Hepatocyte (in vitro differentiated cells): ENCODE results near the gene LRIT1. TPM values are rescaled to one million over a fixed set of nuclear protein-coding genes. Genes with fewer than 3 reads are reported as not detected.

Experiments
- DNase-seq: peaks from one replicate; pipeline ENCODE4 v3.0.0-alpha.2; 2016; ENCODE audit warnings: low spot score
- H2AFZ ChIP-seq: fragments of 200-600 bp; sonication (generic); 2 replicates; pipeline ENCODE4 v1.6.0; 2016; ENCODE audit warnings: antibody characterized with exemption, mild to moderate bottlenecking
- H3K27ac ChIP-seq: fragments of 200-600 bp; sonication (generic); 2 replicates; pipeline ENCODE4 v1.5.1; 2016; ENCODE audit warnings: mild to moderate bottlenecking
- H3K27me3 ChIP-seq: fragments of 200-600 bp; sonication (generic); 2 replicates; pipeline ENCODE4 v1.6.1; 2016
- H3K36me3 ChIP-seq: fragments of 200-600 bp; sonication (generic); replicated peaks from 2 replicates; pipeline ENCODE4 v1.5.1; 2016; ENCODE audit warnings: low read depth; ENCODE audit not compliant: insufficient read depth
- H3K4me1 ChIP-seq: fragments of 200-600 bp; sonication (generic); 2 replicates; pipeline ENCODE4 v1.5.1; 2016; ENCODE audit warnings: mild to moderate bottlenecking, moderate library complexity; ENCODE audit not compliant: insufficient read depth
- H3K4me2 ChIP-seq: fragments of 200-600 bp; sonication (generic); 2 replicates; pipeline ENCODE4 v1.6.0; 2016
- H3K4me3 ChIP-seq: fragments of 200-600 bp; sonication (generic); 2 replicates; pipeline ENCODE4 v1.5.1; 2016; ENCODE audit warnings: mild to moderate bottlenecking
- H3K79me2 ChIP-seq: fragments of 200-600 bp; sonication (generic); 2 replicates; pipeline ENCODE4 v1.6.0; 2017; ENCODE audit warnings: mild to moderate bottlenecking
- H3K9me2 ChIP-seq: fragments of 200-600 bp; sonication (generic); replicated peaks from 2 replicates; pipeline ENCODE4 v1.6.0; 2017; ENCODE audit warnings: mild to moderate bottlenecking; ENCODE audit not compliant: insufficient read depth
- H3K9me3 ChIP-seq: fragments of 200-600 bp; sonication (generic); 2 replicates; pipeline ENCODE4 v1.5.1; 2016; ENCODE audit warnings: low read depth, mild to moderate bottlenecking
- H4K20me1 ChIP-seq: fragments of 200-600 bp; sonication (generic); 2 replicates; pipeline ENCODE4 v1.6.0; 2016; ENCODE audit warnings: mild to moderate bottlenecking; ENCODE audit not compliant: insufficient read depth, poor library complexity, severe bottlenecking
- CTCF ChIP-seq: fragments of 200-600 bp; sonication (generic); IDR thresholded peaks from 2 replicates; pipeline ENCODE4 v1.5.1; 2016; ENCODE audit warnings: antibody characterized with exemption, mild to moderate bottlenecking; ENCODE audit not compliant: poor library complexity
- EZH2 ChIP-seq: fragments of 200-600 bp; sonication (generic); IDR thresholded peaks from 2 replicates; pipeline ENCODE4 v1.6.1; 2016; ENCODE audit warnings: antibody characterized with exemption, mild to moderate bottlenecking, borderline replicate concordance
- EZH2phosphoT487 ChIP-seq: fragments of 200-600 bp; sonication (generic); IDR thresholded peaks from one replicate; pipeline ENCODE4 v1.6.1; 2018; ENCODE audit warnings: antibody characterized with exemption, mild to moderate bottlenecking, low read depth, moderate library complexity; ENCODE audit not compliant: unreplicated experiment, severe bottlenecking
- WGBS: methylation state at CpG from one replicate; pipeline ENCODE4 v1.1.6; 2016; ENCODE audit warnings: low lambda C conversion rate; ENCODE audit errors: missing lambda C conversion rate; 5-methylcytosine and 5-hydroxymethylcytosine counted together
- polyA plus RNA-seq: library from polyadenylated mRNA; unstranded; fragments of >200 nt; fragmentation: Nextera tagmentation; extraction: Ambion mirVana; gene quantifications from 2 replicates; pipeline ENCODE4 v1.2.1, GENCODE V29; 2016
- total RNA-seq: library from RNA; depleted of rRNA; stranded (reverse); fragments of >200 nt; gene quantifications from 2 replicates; pipeline ENCODE4 v1.2.3, GENCODE V29; 2014

The LRIT1 gene
- total and polyA plus RNA-seq, 2 experiments from 2014 or later = not detected

GRCh38 chr10:84235096-84235495 lies 6.2 kb downstream of the LRIT1 start:
- no peaks in the 10 kb centered on the region for H4K20me1 ChIP-seq
- H3K9me2 ChIP-seq = no peaks in the 10 kb centered on the region
- H3K79me2 ChIP-seq = no peaks in the 10 kb centered on the region
- H3K27me3 ChIP-seq = peaks cover 15% of the 10 kb centered on the region
- H3K27ac ChIP-seq = no peak overlapping the region
- H3K4me1 ChIP-seq = no peaks in the 10 kb centered on the region
- H2AFZ ChIP-seq = no peak overlapping the region
- no peaks in the 10 kb centered on the region for H3K36me3 ChIP-seq
- H3K9me3 ChIP-seq = no peaks in the 10 kb centered on the region
- no peak overlapping the region for H3K4me2 ChIP-seq
- TF ChIP-seq EZH2phosphoT487 (no peak), EZH2 (no peak), CTCF (no peak)
- no peak for DNase-seq
- WGBS = 86% methylated on average over 4 of the region's 4 CpGs
- H3K4me3 ChIP-seq = no peak overlapping the region

GRCh38 chr10:84234479-84234878 lies 6.9 kb downstream of the LRIT1 start:
- H3K4me3 ChIP-seq = no peak overlapping the region
- H4K20me1 ChIP-seq = no peaks in the 10 kb centered on the region
- no peak overlapping the region for H3K27ac ChIP-seq
- no peaks in the 10 kb centered on the region for H3K9me2 ChIP-seq
- H3K27me3 ChIP-seq = peaks cover 15% of the 10 kb centered on the region
- no peaks in the 10 kb centered on the region for H3K79me2 ChIP-seq
- no peaks in the 10 kb centered on the region for H3K36me3 ChIP-seq
- no peak overlapping the region for H3K4me2 ChIP-seq
- TF ChIP-seq EZH2 (no peak), CTCF (no peak), EZH2phosphoT487 (no peak)
- 75% methylated on average over 4 of the region's 4 CpGs for WGBS
- H2AFZ ChIP-seq = no peak overlapping the region
- DNase-seq = no peak
- H3K9me3 ChIP-seq = no peaks in the 10 kb centered on the region
- no peaks in the 10 kb centered on the region for H3K4me1 ChIP-seq

GRCh38 chr10:84233940-84234339 lies 7.4 kb downstream of the LRIT1 start:
- no peak overlapping the region for H2AFZ ChIP-seq
- H3K4me2 ChIP-seq = no peak overlapping the region
- H3K27me3 ChIP-seq = peaks cover 12% of the 10 kb centered on the region
- no peaks in the 10 kb centered on the region for H3K9me2 ChIP-seq
- H4K20me1 ChIP-seq = no peaks in the 10 kb centered on the region
- 88% methylated on average over 4 of the region's 4 CpGs for WGBS
- no peaks in the 10 kb centered on the region for H3K36me3 ChIP-seq
- TF ChIP-seq CTCF = no peak
- TF ChIP-seq EZH2 = no peak
- TF ChIP-seq EZH2phosphoT487 = no peak
- no peak overlapping the region for H3K4me3 ChIP-seq
- H3K4me1 ChIP-seq = no peaks in the 10 kb centered on the region
- no peak overlapping the region for H3K27ac ChIP-seq
- H3K9me3 ChIP-seq = no peaks in the 10 kb centered on the region
- H3K79me2 ChIP-seq = no peaks in the 10 kb centered on the region
- DNase-seq = no peak

- no peaks in the 10 kb centered on the region for H3K4me1 ChIP-seq
- 88% methylated on average over 10 of the region's 10 CpGs for WGBS
Observed at GRCh38 chr10:84232376-84232775, 9.0 kb downstream of the LRIT1 start.

More at GRCh38 chr10:84232376-84232775, 9.0 kb downstream of the LRIT1 start:
- DNase-seq = no peak
- TF ChIP-seq EZH2 = no peak
- TF ChIP-seq EZH2phosphoT487 = no peak
- no peak for TF ChIP-seq CTCF
- H4K20me1 ChIP-seq = no peaks in the 10 kb centered on the region
- H3K4me2 ChIP-seq = no peak overlapping the region
- no peaks in the 10 kb centered on the region for H3K79me2 ChIP-seq
- no peaks in the 10 kb centered on the region for H3K9me3 ChIP-seq
- no peaks in the 10 kb centered on the region for H3K36me3 ChIP-seq
- peaks cover 8% of the 10 kb centered on the region for H3K27me3 ChIP-seq
- H3K4me3 ChIP-seq = no peak overlapping the region
- no peaks in the 10 kb centered on the region for H3K9me2 ChIP-seq
- H3K27ac ChIP-seq = no peak overlapping the region
- no peak overlapping the region for H2AFZ ChIP-seq
